HPDE6-E6E7 (cell line): ENCODE data around the gene IGSF11.
"Not testable (repeated sequence)": the region's sequence is repeated elsewhere in the genome, so short reads cannot be mapped to it uniquely, and the experiment has no call there.

Source experiments
- DNase-seq: peaks from one replicate; pipeline ENCODE4 v3.0.0; 2011; ENCODE audit warnings: missing footprints; ENCODE audit errors: extremely low spot score

Gene IGSF11, protein sequence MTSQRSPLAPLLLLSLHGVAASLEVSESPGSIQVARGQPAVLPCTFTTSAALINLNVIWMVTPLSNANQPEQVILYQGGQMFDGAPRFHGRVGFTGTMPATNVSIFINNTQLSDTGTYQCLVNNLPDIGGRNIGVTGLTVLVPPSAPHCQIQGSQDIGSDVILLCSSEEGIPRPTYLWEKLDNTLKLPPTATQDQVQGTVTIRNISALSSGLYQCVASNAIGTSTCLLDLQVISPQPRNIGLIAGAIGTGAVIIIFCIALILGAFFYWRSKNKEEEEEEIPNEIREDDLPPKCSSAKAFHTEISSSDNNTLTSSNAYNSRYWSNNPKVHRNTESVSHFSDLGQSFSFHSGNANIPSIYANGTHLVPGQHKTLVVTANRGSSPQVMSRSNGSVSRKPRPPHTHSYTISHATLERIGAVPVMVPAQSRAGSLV

DNA sequence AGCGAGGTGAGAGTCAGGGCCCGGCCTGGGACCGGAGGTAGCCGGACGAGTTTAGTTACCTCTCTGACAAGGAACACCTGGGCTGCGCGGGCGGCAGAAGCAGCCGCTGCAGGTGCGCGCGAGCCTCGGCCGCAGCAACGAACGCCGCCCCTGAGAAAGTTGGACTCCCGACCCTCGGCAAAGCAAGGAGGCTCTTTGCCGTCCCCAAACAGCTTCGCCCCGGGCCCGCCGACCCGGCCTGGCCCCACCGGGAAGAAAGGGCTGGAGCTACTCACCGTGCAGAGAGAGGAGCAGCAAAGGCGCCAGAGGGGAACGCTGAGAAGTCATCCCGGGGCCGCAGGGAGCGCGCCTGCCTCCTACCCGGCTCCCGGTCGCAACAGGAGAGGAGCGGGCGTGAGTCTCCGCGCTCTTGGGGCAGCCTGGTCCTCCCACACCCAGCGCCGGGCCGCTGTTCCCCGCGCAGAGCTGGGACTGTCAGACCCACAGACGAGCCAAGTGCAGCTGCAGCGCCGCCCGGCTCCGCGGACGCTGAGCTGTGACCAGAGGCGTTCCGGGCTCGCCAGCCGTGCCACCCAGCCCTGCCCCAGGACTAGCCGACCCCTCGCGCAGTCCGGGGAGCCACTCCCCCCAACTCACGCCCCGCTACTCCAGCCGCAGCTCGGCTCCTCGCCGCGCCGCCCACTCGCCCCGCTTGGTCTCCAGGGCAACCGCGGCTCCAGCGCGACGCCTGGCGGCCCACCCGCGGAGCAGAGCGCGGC is at the start of gene IGSF11:
TSS of gene IGSF11 (minus strand) at position 591 of the 758 bp plus-strand sequence. CDS start at position 327, 264 bp downstream.
- DNase-seq: peak; percentile 34

DNA sequence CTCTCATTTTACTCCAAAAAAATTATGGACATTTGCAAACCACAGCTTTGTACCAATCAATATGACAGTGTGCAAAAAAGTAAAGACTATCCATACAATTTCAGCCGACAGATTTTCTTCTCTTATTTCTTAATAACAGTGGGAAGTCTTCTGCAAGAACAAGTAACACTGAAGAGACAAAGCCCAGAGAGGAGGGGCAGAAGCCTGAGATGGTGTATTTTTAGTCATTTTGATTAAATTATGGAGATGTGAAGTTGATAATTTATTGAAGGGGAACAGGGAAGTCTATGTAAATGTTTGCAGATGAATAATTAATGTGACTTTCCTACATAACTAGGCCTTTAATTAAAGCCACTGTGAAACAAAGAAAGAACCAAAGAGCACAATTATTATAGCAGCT is 45.7 kb upstream of the IGSF11 start:
- DNase-seq: no peak

GRCh38 chr3:119073258-119074001 is 38.8 kb upstream of the IGSF11 start:
- DNase-seq: no peak

GRCh38 chr3:119072451-119072850 is 37.8 kb upstream of the IGSF11 start:
- DNase-seq: not testable (repeated sequence)

- DNase-seq: no peak
These were observed 35.1 kb upstream of the IGSF11 start for GRCh38 chr3:119069725-119070124.

- no peak for DNase-seq
These were observed 28.8 kb upstream of the IGSF11 start for GRCh38 chr3:119063471-119063870.

DNA sequence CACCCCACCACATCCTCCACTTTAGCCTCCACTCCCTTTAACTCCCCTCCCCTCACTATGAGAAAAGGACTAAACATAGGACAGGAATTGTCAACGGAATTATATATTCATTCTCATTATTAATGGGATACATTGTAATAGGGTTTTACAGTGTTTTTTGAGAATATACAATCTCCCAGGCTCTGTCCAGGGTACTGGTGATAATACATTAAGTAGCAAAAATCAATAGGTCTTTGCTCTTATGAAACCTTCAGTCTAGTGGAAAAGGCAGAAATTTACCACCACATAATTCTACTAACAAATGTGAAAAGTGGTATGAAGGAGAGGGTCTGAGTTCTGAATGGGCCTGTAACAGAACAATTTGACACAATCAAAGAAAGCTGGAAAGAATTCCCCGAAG is 28.2 kb upstream of the IGSF11 start:
- no peak for DNase-seq

DNA sequence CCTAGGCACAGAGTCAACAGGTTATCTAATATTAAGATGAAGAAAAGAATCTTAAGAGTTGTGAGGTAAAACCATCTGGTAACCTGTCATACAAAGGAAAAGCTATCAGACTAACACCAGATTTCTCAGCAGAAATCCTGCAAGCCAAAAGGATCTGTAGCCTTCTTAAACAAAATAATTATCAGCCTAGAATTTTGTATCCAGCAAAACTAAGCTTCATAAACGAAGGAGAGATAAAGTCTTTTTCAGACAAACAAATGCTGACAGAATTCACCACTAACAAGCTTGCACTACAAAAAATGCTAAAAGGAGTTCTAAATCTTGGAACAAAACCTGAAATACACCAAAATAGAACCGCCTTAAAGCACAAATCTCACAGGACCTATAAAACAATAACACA is 9.9 kb upstream of the IGSF11 start:
- DNase-seq: no peak

DNA sequence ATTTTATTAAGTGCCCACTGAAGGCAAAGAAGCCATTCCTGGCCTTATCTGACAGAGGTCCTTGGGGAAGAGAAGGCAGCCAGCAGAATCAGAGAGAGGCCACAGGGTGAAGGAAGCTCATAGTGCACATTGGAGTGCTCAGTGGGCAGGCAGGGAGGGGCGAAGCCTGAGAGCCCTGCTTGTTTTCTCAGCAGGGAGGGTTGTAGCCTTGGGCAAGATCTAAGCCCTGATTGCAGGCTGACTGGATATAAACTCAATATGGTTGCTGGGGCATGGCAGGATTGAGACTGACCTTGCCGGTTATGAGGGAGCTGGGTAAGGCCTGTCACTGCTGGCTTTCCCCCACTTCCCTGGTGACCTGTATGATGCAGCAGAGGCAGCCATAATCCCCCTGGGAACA is 7.5 kb upstream of the IGSF11 start:
- DNase-seq: no peak

DNA sequence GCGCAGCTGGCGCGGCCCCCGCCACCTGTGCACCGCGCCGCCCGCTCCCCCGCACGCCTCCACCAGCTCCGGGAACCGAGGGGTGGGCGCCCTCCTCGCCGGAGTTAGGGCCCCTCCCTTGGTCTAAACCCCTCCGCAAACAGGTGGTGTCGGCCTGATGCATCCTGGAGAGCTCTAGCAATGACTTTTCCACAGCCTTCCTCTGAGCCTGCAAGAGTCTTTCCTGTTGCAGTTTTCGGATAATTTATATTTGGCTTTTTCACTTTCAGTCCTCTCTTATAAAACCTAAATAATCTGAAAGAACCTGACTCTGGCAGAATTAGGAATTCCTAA is 334 bp upstream of the IGSF11 start:
- no peak for DNase-seq

- DNase-seq: no peak
These were observed 1.0 kb downstream of the IGSF11 start for GRCh38 chr3:119033393-119034255.

DNA sequence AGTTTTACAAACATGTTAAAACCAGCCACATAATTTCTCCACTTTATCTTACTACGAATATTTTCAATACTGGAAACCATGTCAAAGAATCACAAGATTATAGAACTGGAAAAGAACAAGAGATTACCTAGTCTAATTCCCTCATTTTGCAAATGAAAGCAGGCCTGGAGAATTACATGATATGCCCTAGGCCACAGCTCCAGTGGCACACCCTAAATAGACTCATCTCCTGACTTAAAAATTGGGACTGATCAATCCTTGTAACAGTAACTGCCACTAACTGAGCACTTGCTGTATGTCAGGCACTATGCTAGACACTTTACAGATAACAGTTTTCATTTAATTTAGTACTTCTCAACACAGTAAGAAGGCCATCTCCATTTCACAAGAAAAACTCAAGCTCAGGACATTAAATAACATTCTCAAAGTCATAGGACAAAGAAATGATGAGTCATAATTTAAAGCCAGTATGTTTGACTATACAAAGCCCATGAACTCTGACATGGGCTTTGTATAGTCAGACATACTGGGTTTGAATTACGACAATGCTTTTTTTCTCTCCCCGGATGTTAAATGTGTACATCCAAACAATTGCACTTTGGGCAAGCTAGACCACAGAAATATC is 9.4 kb downstream of the IGSF11 start:
- no peak for DNase-seq

- no peak for DNase-seq
These were observed 14.7 kb downstream of the IGSF11 start for GRCh38 chr3:119019767-119020518.

- DNase-seq: no peak
These were observed 15.8 kb downstream of the IGSF11 start for GRCh38 chr3:119018690-119019463.

DNA sequence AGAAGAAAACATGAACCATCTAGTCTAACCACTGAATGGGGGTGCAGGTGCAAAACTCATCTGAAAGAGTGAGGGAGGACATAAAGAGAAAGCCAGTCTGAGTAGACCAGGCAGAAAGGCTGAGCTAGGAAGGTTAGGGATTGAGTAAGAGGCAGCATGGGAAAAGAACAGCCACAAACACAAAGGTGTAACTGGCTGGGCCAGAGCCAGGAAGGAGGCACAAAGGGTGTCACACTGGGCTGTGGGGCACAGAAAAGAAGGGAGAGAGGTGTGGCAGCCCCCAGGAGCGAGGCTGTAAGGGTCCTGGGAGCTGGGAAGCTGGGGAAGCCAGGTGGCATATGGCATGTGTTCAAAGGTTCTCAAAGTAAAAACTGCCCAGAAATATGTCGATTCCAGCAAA is 18.7 kb downstream of the IGSF11 start:
- no peak for DNase-seq

DNA sequence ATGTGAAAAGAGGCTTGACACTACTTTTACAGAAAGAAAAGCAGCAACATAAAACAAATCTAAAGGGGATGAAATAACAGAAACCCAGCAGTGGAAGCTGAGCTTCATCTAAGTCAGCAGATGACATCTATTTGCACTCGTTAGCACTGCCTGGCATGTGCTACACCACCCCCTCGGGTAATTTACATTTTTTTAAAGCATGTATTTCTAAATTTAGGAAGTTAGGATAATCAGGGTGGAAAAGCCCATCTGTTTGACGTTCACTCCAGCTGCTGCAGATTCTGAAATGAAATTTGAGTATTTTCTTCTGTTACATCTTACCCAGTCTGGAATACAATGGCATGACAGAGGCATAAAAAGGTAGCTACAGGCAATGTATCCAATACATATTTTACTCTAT is 20.7 kb downstream of the IGSF11 start:
- DNase-seq: no peak

- no peak for DNase-seq
These were observed 23.1 kb downstream of the IGSF11 start for GRCh38 chr3:119011528-119011927.

DNA sequence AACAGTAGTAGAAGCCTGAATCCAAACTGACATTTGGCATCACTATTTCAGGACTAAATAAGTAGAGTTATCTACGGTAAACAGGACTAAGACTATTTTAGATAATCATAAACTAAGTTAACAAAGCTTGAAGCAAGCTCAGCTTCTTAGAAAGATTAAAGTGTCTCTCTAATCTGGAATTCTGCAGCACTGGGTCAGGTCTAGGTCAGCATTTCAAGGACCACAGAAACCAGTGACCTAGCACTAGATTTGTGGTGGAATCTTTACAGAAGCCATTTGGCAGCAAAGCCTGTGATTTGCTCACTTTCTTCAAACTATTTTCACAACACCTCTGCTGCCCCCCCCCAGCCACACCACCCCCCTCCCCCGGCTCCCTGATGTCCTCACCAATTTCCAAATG is 37.5 kb downstream of the IGSF11 start:
- no peak for DNase-seq

DNA sequence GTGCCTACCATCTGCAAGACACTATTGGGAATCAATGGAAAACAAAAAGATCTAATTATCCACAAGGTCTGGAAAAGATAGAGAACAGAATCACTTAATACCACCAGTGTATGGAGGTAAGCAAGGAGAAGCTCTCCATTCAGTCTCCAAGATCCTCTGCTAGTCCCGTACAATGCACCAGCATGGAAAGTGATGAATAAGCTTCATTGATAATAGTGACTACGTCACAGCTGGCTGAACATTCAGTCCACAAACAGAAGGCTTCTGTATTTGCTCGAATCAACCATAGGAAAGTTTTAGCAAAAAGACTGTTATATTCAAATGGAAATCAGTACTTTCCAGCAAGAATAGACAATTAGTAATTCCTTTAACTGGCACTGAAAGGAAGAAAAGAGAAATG is 42.9 kb downstream of the IGSF11 start:
- DNase-seq: no peak
